H1 (cell line): ENCODE data around the gene CUL1.

Experiments
- CTCF ChIP-seq, 3 experiments: IDR thresholded peaks; 1 replicate in 2 of 3; 2 replicates in 1 of 3; pipeline versions ENCODE4 v1.5.1 to v1.6.1; 2011; ENCODE audit warnings: low read length in 3 of 3, mild to moderate bottlenecking in 3 of 3, inconsistent platforms in 2 of 3, low read depth in 1 of 3, moderate library complexity in 1 of 3; ENCODE audit not compliant: insufficient read depth in 1 of 3; ENCODE audit errors: control extremely low read depth in 1 of 3
- EZH2 ChIP-seq: fragments of 200-600 bp; sonication (generic); IDR thresholded peaks from 2 replicates; pipeline ENCODE4 v1.7.1; 2012; ENCODE audit warnings: low read depth, mild to moderate bottlenecking, moderate library complexity, low read length, inconsistent platforms; ENCODE audit not compliant: severe bottlenecking
- MAX ChIP-seq: IDR thresholded peaks from 2 replicates; pipeline ENCODE4 v1.6.1; 2012; ENCODE audit warnings: inconsistent platforms
- POLR2A ChIP-seq, 2 experiments: IDR thresholded peaks; 1 replicate in 1 of 2; 2 replicates in 1 of 2; pipeline ENCODE4 v1.6.1; 2011; ENCODE audit warnings: low read depth in 2 of 2, low read length in 2 of 2, mild to moderate bottlenecking in 2 of 2; ENCODE audit errors: control extremely low read depth in 1 of 2

- TF ChIP-seq POLR2A (IDR thresholded peaks at IDR 0.05; ENCODE audit: control extremely low read depth in 1 of 2, low read depth in 2 of 2, low read length in 2 of 2) (no peak), MAX (no peak), EZH2 (no peak), CTCF (IDR thresholded peaks at IDR 0.05; ENCODE audit: control extremely low read depth in 1 of 3, insufficient read depth in 1 of 3, low read depth in 1 of 3, low read length in 3 of 3) (no peak)
Observed at GRCh38 chr7:148674689-148675088, 24.0 kb upstream of the CUL1 start.
